ENCODE measurements around the gene NUDT19.
"Not testable (repeated sequence)": the region's sequence is repeated elsewhere in the genome, so short reads cannot be mapped to it uniquely, and the experiment has no call there.

NUDT19 gene
- 27.9 to 31.5 reads per million in 2 donors for total RNA-seq

GRCh38 chr19:32691291-32691951, at the start of gene NUDT19:
TSS of gene NUDT19 (plus strand) at chr19:32691821. CDS start at chr19:32691961, 140 bp downstream.
- peak; percentile 48 for DNase-seq

DNA sequence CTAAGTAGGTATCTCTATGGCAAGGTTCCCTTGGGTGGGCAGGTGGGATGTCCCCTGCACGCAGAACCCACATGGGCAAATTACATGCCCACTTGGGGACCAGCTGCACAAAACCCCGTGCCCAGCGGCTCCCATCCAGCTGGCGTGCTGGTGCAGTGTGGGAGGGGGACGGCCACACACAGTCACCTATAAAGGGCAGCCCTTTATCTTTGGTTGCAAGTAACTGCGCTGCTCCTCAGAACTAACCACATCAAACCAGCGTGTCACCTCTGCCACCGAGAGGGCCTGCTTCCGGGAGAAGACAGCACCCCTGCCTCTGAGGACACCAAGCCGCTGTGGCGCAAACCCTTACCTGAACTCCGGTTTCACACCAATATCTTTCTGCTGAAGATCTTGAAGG, 48.9 kb upstream of the NUDT19 start:
- no peak for DNase-seq

DNA sequence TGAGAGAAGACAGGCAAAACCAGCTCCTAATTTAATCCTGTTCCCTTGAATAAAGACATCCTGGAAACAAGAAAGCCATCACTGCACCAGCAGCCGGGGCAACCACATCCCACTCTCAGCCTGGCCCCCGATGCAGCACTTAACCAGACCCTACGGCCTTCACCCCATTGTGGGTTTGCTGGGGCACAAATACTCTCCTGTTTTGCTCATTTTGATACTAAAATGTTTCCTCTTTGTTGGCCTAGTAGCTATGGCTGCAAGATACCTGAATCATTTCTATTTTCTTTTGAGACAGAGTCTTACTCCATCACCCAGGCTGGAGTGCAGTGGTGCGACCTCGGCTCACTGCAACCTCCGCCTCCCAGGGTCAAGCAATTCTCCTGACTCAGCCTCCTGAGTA, 45.1 kb upstream of the NUDT19 start:
- DNase-seq: no peak

GRCh38 chr19:32647361-32647760, 44.3 kb upstream of the NUDT19 start:
- DNase-seq: no peak

- no peak for DNase-seq
Measured at GRCh38 chr19:32649751-32650150, 41.9 kb upstream of the NUDT19 start.

GRCh38 chr19:32650671-32651070, 41.0 kb upstream of the NUDT19 start:
- no peak for DNase-seq

DNA sequence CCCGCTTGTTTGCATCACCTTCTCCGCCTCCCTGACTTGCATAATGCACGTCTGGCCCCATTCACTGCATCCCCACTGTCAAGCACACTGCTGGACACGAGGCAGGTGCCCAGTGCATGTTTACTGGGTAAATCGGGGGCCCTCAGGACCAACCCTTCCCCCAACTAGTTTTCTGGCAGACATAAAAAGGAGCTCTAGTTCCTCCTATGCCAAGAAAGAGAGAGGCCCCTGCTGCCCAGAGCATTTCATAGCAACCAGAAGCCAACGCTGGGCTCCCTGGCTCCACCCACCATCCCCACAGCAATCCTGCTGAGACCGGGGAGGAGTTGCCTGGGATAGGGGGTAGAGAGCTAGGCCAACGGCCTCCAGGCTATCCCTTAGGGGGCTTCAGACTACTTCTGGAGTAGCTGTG, 39.9 kb upstream of the NUDT19 start:
- DNase-seq: no peak

- DNase-seq: not testable (repeated sequence)
Measured at GRCh38 chr19:32652331-32652730, 39.3 kb upstream of the NUDT19 start.

GRCh38 chr19:32652894-32653598, 38.6 kb upstream of the NUDT19 start:
- no peak for DNase-seq

GRCh38 chr19:32653599-32653915, 38.1 kb upstream of the NUDT19 start:
- no peak for DNase-seq

- DNase-seq: not testable (repeated sequence)
Measured at GRCh38 chr19:32656379-32656778, 35.2 kb upstream of the NUDT19 start.

DNA sequence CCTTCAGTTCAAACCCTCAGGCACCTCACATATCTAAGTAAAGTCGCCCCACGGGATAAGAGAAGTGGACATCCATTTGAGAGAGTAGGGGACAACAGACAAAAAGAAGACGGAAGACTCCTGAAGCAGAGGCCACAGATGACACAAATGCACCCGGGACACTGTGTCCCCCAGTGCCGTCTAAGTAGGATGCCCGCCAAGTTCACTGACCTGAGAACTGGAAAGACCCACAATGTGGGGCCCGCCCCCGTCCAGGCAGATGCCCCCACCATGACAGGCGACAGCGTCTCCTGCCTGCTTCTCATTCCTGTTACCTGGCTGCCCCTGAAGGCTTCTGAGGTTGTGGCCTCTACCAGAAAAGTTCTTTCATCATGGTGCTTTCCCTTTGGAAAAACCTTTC, 33.5 kb upstream of the NUDT19 start:
- DNase-seq: no peak

DNA sequence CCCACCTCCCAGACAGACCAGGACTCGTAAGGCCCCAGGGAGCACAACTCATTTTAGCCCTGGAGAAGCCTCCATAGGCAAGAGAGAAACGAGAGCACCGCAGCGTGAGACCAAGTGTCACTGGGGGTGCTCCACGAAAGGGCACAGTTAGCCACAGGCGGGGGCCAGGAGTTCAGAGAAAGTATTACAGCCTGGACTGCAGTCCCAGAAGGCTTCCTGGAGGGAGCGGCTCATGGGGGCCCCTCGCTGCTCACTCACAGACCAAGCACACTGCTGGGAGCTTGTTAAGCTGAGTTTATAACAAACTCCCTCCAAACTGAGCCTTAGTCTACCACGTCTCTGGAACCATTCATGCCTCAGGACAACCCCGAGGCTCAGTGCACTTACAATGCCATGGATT, 33.1 kb upstream of the NUDT19 start:
- DNase-seq: no peak

DNA sequence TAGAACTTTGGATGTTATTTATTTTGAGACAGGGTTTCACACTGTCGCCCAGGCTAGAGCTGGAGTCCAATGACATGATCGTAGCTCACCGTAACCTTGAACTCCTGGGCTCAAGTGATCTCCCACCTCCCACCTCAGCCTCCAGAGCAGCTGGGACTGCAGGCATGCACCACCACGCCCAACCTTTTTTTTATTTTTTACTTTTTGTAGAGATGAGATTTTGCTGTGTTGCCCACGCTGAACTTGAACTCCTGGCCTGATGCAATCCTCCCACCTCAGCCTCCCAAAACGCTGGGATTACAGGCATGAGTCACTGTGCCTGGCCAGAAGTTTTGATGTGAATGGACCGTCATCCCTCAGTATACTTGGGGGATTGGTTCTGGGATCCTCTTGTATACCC, 30.3 kb upstream of the NUDT19 start:
- no peak for DNase-seq

- DNase-seq: no peak
Measured at GRCh38 chr19:32662186-32662585, 29.4 kb upstream of the NUDT19 start.

DNA sequence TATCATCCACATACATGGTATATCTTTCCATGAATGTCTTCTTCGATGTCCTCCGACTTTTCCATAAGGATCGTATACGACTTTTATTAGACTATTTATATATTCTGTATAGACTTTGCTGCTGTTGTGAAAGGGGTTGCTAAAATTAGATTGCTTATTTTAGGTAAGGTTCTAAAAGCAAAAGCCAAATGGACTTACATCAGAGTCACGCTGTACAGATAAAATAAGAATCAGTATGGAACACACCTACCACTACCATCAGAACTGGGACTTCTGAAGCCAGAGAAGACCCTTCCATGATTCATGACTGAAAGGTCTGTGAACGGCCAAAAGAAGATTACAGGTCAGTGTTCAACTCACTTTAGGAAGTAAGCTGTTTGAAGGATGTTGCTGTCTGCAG, 25.5 kb upstream of the NUDT19 start:
- no peak for DNase-seq

GRCh38 chr19:32669310-32669709, 22.3 kb upstream of the NUDT19 start:
- DNase-seq: no peak

DNA sequence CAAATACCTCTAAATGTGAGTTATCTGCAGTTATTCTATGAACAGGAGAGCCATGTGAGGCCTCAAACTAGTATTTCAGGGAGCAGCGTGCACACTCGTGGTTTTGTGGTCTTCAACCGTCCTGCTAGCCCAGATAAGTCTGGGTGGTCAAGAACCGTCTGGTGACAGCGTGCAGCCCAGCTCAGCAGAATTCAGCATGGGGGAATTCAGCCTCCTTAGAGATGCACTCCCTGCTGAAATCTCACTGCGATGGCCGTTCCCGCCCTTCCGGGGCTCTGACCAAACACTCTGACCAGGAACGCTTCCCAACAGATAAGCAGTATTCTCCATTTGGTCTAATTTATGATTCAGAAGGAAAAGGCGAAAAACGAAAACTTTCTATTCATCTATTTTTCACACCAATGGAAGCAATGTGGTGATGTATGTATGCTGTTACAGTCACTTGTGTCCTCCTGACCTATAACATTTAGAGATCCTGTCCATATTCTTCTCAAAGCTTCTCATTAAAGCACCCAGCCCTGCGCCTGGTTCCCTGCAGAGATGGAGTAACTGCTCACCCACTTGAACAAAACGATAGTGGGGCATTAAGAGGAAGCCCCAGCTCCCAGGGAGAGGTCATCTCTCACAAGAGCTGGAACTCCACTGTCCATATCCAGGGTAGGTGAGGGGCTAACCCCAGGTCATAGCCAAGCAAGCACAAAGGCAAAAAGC, 19.6 kb upstream of the NUDT19 start:
- DNase-seq: no peak

GRCh38 chr19:32672841-32673240, 18.8 kb upstream of the NUDT19 start:
- no peak for DNase-seq

- DNase-seq: no peak
Measured at GRCh38 chr19:32673573-32673972, 18.0 kb upstream of the NUDT19 start.

GRCh38 chr19:32674153-32674930, 17.3 kb upstream of the NUDT19 start:
- DNase-seq: peak; percentile 34

- DNase-seq: peak; percentile 97
Measured at GRCh38 chr19:32674931-32675719, 16.5 kb upstream of the NUDT19 start, which contains the start of gene ANKRD27. TSS of gene ANKRD27 (minus strand) at chr19:32675180. CDS start at chr19:32659015, 16,165 bp downstream.

Data from activated gamma-delta T cell (primary cell).